ENCODE measurements around the gene HMGB4.

- TF ChIP-seq CTCF (IDR thresholded peaks at IDR 0.05) (no peak), EP300 (IDR thresholded peaks at IDR 0.05) (no peak), POLR2A (IDR thresholded peaks at IDR 0.05; ENCODE audit: low read depth) (no peak)
These were observed 39.3 kb downstream of the HMGB4 start for GRCh38 chr1:33903210-33903589.

Measured in esophagus muscularis mucosa (tissue), 4 donors.